ENCODE results near the gene ABLIM2. TPM values are rescaled to one million over a fixed set of nuclear protein-coding genes. Genes with fewer than 3 reads are reported as not detected.

ABLIM2 gene
- total RNA-seq, 2 donors from 2014 or later = 6.0 to 20.8 TPM

- H3K4me1 ChIP-seq = no peaks in the 10 kb centered on the region
- no peak overlapping the region for H3K4me3 ChIP-seq
- intact Hi-C loops (cut with DNase I) = no loop called here
- no peak for DNase-seq
- H3K27me3 ChIP-seq = no peaks in the 10 kb centered on the region
- no peaks in the 10 kb centered on the region for H3K36me3 ChIP-seq (replicated peaks in 1 of 2; ENCODE audit: insufficient read depth in 1 of 2, low read depth in 2 of 2)
- no peak for ATAC-seq
- no peaks in the 10 kb centered on the region for H3K9me3 ChIP-seq
- 94 to 96% methylated on average over 11 to 12 of the region's 12 CpGs for WGBS, 2 donors
- no peak overlapping the region for H3K27ac ChIP-seq
- no peak for TF ChIP-seq CTCF (IDR thresholded peaks at IDR 0.05)
- TF ChIP-seq POLR2A (IDR thresholded peaks at IDR 0.05) = no peak
These were observed 69.6 kb downstream of the ABLIM2 start for GRCh38 chr4:8088966-8089491.

- H3K9me3 ChIP-seq = no peaks in the 10 kb centered on the region
- 86 to 89% methylated on average over 5 to 18 of the region's 18 CpGs for WGBS, 2 donors
- no peaks in the 10 kb centered on the region for H3K4me1 ChIP-seq
- DNase-seq (no peak), ATAC-seq (no peak)
- H3K27ac ChIP-seq = no peak overlapping the region
- H3K4me3 ChIP-seq = no peak overlapping the region
- H3K36me3 ChIP-seq (replicated peaks in 1 of 2; ENCODE audit: insufficient read depth in 1 of 2, low read depth in 2 of 2) = no peaks in the 10 kb centered on the region
- no peaks in the 10 kb centered on the region for H3K27me3 ChIP-seq
- TF ChIP-seq CTCF (IDR thresholded peaks at IDR 0.05) = no peak
- no peak for TF ChIP-seq POLR2A (IDR thresholded peaks at IDR 0.05)
- intact Hi-C loops (cut with DNase I) = no loop called here
These were observed 70.6 kb downstream of the ABLIM2 start for GRCh38 chr4:8087921-8088495.

- ATAC-seq (no peak), DNase-seq (no peak)
- no peaks in the 10 kb centered on the region for H3K36me3 ChIP-seq (replicated peaks in 1 of 2; ENCODE audit: insufficient read depth in 1 of 2, low read depth in 2 of 2)
- no peak overlapping the region for H3K4me3 ChIP-seq
- WGBS, 2 donors = 78 to 79% methylated on average over 14 of the region's 14 CpGs
- H3K27me3 ChIP-seq = no peaks in the 10 kb centered on the region
- no peaks in the 10 kb centered on the region for H3K9me3 ChIP-seq
- TF ChIP-seq CTCF (IDR thresholded peaks at IDR 0.05) (no peak), POLR2A (IDR thresholded peaks at IDR 0.05) (no peak)
- intact Hi-C loops (cut with DNase I) = no loop called here
- no peak overlapping the region for H3K27ac ChIP-seq
- H3K4me1 ChIP-seq = no peaks in the 10 kb centered on the region
These were observed 71.7 kb downstream of the ABLIM2 start for GRCh38 chr4:8086783-8087445.

GRCh38 chr4:8085491-8086117, 73.0 kb downstream of the ABLIM2 start:
- no peak for DNase-seq
- Histone ChIP-seq H3K27ac (no peak overlapping the region), H3K4me3 (no peak overlapping the region), H3K4me1 (no peaks in the 10 kb centered on the region), H3K27me3 (no peaks in the 10 kb centered on the region), H3K9me3 (no peaks in the 10 kb centered on the region), H3K36me3 (replicated peaks in 1 of 2; ENCODE audit: insufficient read depth in 1 of 2, low read depth in 2 of 2) (no peaks in the 10 kb centered on the region)
- 83% methylated on average over 16 to 21 of the region's 22 CpGs for WGBS, 2 donors
- intact Hi-C loops (cut with DNase I) = no loop called here
- no peak for ATAC-seq
- TF ChIP-seq CTCF (IDR thresholded peaks at IDR 0.05) = no peak
- TF ChIP-seq POLR2A (IDR thresholded peaks at IDR 0.05) = no peak

Data from body of pancreas (tissue), 4 donors.